CD4-positive, alpha-beta T cell treated with Interleukin-12 subunit alpha and Interleukin-12 subunit beta, for 1 hour (primary cell): ENCODE measurements around the gene HOXD4.

ENCODE experiments used
- DNase-seq: peaks from one replicate; pipeline ENCODE4 v3.0.0-alpha.2; 2020

The HOXD4 gene

GRCh38 chr2:176172895-176173566 lies 21.7 kb downstream of the HOXD4 start:
- DNase-seq, result no peak

- DNase-seq, result no peak
Observed at GRCh38 chr2:176173567-176174381, 22.4 kb downstream of the HOXD4 start.

GRCh38 chr2:176174382-176174823 lies 23.1 kb downstream of the HOXD4 start:
- DNase-seq, result no peak

- no peak for DNase-seq
Observed at GRCh38 chr2:176174824-176175708, 23.7 kb downstream of the HOXD4 start.

- DNase-seq, result no peak
Observed at GRCh38 chr2:176175709-176176607, 24.6 kb downstream of the HOXD4 start.

GRCh38 chr2:176177580-176178037 lies 26.3 kb downstream of the HOXD4 start:
- no peak for DNase-seq

- no peak for DNase-seq
Observed at GRCh38 chr2:176178038-176178756, 26.8 kb downstream of the HOXD4 start.

GRCh38 chr2:176178757-176179295 lies 27.5 kb downstream of the HOXD4 start:
- no peak for DNase-seq

- no peak for DNase-seq
Observed at GRCh38 chr2:176181551-176181950, 30.2 kb downstream of the HOXD4 start.

GRCh38 chr2:176182671-176183070 lies 31.3 kb downstream of the HOXD4 start:
- DNase-seq, result no peak

GRCh38 chr2:176184749-176185148 lies 33.4 kb downstream of the HOXD4 start:
- DNase-seq, result no peak

- no peak for DNase-seq
Observed at GRCh38 chr2:176186024-176186423, 34.7 kb downstream of the HOXD4 start.

- no peak for DNase-seq
Observed at GRCh38 chr2:176187200-176187898, 36.0 kb downstream of the HOXD4 start.

- DNase-seq, result no peak
Observed at GRCh38 chr2:176187899-176188773, 36.8 kb downstream of the HOXD4 start, which contains the start of gene HOXD1. TSS of gene HOXD1 (plus strand) at chr2:176188668. CDS start at chr2:176188802, 134 bp downstream.

- no peak for DNase-seq
Observed at GRCh38 chr2:176188774-176189680, 37.7 kb downstream of the HOXD4 start.

GRCh38 chr2:176189681-176190641 lies 38.6 kb downstream of the HOXD4 start:
- DNase-seq, result no peak

- DNase-seq, result no peak
Observed at GRCh38 chr2:176192351-176192750, 41.0 kb downstream of the HOXD4 start.
